CD8-positive, alpha-beta memory T cell (primary cell): Measurements from ENCODE around the gene LRRC74A. TPM values are rescaled to one million over a fixed set of nuclear protein-coding genes. Genes with fewer than 3 reads are reported as not detected.

Experiments used
- CTCF ChIA-PET: fragments of 350-600 bp; sonication (Branson Sonifier 250); formaldehyde crosslinking; loops from one replicate; lab custom pipeline; 2021; ENCODE audit warnings: antibody characterized with exemption; lab: Charles Lee
- POLR2A ChIA-PET: fragments of 350-600 bp; sonication (Branson Sonifier 250); formaldehyde crosslinking; loops from one replicate; lab custom pipeline; 2021; ENCODE audit warnings: antibody characterized with exemption; lab: Charles Lee
- DNase-seq, 5 donors: peaks; one replicate each; pipeline versions ENCODE4 v3.0.0 to v3.0.0-alpha.2; 2020 to 2022; ENCODE audit warnings: mixed read lengths in 1 of 5
- H3K27ac ChIP-seq: one replicate; pipeline ENCODE4 v1.7.0; 2013; ENCODE audit warnings: low read depth, mild to moderate bottlenecking, low read length, moderate library complexity
- H3K27me3 ChIP-seq: 2 replicates; pipeline ENCODE4 v1.7.0; 2013; ENCODE audit warnings: low read length, mild to moderate bottlenecking; ENCODE audit not compliant: insufficient read depth, poor library complexity, severe bottlenecking
- H3K36me3 ChIP-seq: 2 replicates; pipeline ENCODE4 v1.7.0; 2013; ENCODE audit warnings: mild to moderate bottlenecking, low read length, moderate library complexity; ENCODE audit not compliant: insufficient read depth
- H3K4me1 ChIP-seq: 2 replicates; pipeline ENCODE4 v1.7.0; 2013; ENCODE audit warnings: mild to moderate bottlenecking, low read length, moderate library complexity; ENCODE audit not compliant: insufficient read depth
- H3K4me3 ChIP-seq: 2 replicates; pipeline ENCODE4 v1.7.0; 2013; ENCODE audit warnings: mild to moderate bottlenecking, low read length
- H3K9me3 ChIP-seq: 2 replicates; pipeline ENCODE4 v1.7.0; 2013; ENCODE audit warnings: mild to moderate bottlenecking, low read length
- H3K27ac Mint-ChIP-seq, 8 donors: one replicate each; pipeline ENCODE4 v1.8.0; 2020 to 2021; ENCODE audit warnings: mixed read lengths in 8 of 8, mild to moderate bottlenecking in 6 of 8, inconsistent platforms in 3 of 8, moderate library complexity in 3 of 8
- H3K27me3 Mint-ChIP-seq, 2 donors: one replicate each; pipeline ENCODE4 v1.8.0; 2020 to 2021; ENCODE audit warnings: mixed read lengths in 2 of 2, mild to moderate bottlenecking in 1 of 2, moderate library complexity in 1 of 2
- H3K36me3 Mint-ChIP-seq, 3 donors: one replicate each; pipeline ENCODE4 v1.8.0; 2020 to 2021; ENCODE audit warnings: mixed read lengths in 3 of 3, inconsistent platforms in 1 of 3, mild to moderate bottlenecking in 1 of 3
- H3K4me1 Mint-ChIP-seq, 3 donors: one replicate each; pipeline ENCODE4 v1.8.0; 2020 to 2021; ENCODE audit warnings: mixed read lengths in 3 of 3, inconsistent platforms in 1 of 3, mild to moderate bottlenecking in 1 of 3
- H3K4me3 Mint-ChIP-seq, 7 donors: one replicate each; pipeline ENCODE4 v1.8.0; 2020 to 2021; ENCODE audit warnings: mixed read lengths in 7 of 7, mild to moderate bottlenecking in 6 of 7, moderate library complexity in 4 of 7, inconsistent platforms in 2 of 7
- H3K9me3 Mint-ChIP-seq, 5 donors: one replicate each; pipeline ENCODE4 v1.8.0; 2020 to 2022; ENCODE audit warnings: mixed read lengths in 5 of 5, mild to moderate bottlenecking in 3 of 5, moderate library complexity in 2 of 5, inconsistent platforms in 1 of 5
- polyA plus RNA-seq: library from polyadenylated mRNA; unstranded; fragments of 300-500 nt; fragmentation: Illumina TruSeq; gene quantifications from one replicate; pipeline ENCODE4 v1.2.3, GENCODE V29; 2021
- total RNA-seq, 2 experiments: library from RNA; stranded (reverse); gene quantifications; one replicate each; pipeline ENCODE4 v1.2.3, GENCODE V29; 2021

The LRRC74A gene
- total and polyA plus RNA-seq, 3 experiments from 2014 or later = not detected

GRCh38 chr14:76862546-76863282 lies 36.5 kb downstream of the LRRC74A start:
- Histone ChIP-seq H3K4me3 (no peak overlapping the region), H3K36me3 (no peaks in the 10 kb centered on the region), H3K9me3 (no peaks in the 10 kb centered on the region), H3K27me3 (no peaks in the 10 kb centered on the region), H3K27ac (no peak overlapping the region), H3K4me1 (peaks cover 5% of the 10 kb centered on the region)
- Mint-ChIP-seq H3K36me3 (no peaks in the 10 kb centered on the region), H3K9me3 (no peaks in the 10 kb centered on the region), H3K27me3 (peaks cover 11 to 40% of the 10 kb centered on the region in 2 donors), H3K27ac (peak overlapping the region in 2 of 8 donors; percentile 0 to 29), H3K4me1 (peaks cover 4 to 9% (median 7%) of the 10 kb centered on the region in 3 donors), H3K4me3 (no peak overlapping the region)
- DNase-seq = no peak
- ChIA-PET CTCF (interaction anchor here (1.3 to 3.0 kb wide), 2 partner anchors 10 to 191 kb away, joined by 3 to 7 read pairs; no protein-coding TSS in a partner anchor), POLR2A (interaction anchor here (0.6 kb wide), 1 partner anchor 100 kb away, joined by 5 read pairs; no protein-coding TSS in a partner anchor)

- CTCF ChIA-PET = interaction anchor here (1.1 to 3.0 kb wide), 3 partner anchors 9 to 207 kb away, joined by 3 to 7 read pairs (median 6); no protein-coding TSS in a partner anchor
- H3K9me3 ChIP-seq = no peaks in the 10 kb centered on the region
- H3K4me3 Mint-ChIP-seq = peak overlapping the region in 1 of 7 donors; percentile 8
- peak in 1 of 5 donors; percentile 12 for DNase-seq
- no peak overlapping the region for H3K27ac ChIP-seq
- no peaks in the 10 kb centered on the region for H3K9me3 Mint-ChIP-seq
- H3K4me3 ChIP-seq = no peak overlapping the region
- no peak overlapping the region for H3K27ac Mint-ChIP-seq
- H3K4me1 ChIP-seq = peaks cover 14% of the 10 kb centered on the region
- no peaks in the 10 kb centered on the region for H3K36me3 Mint-ChIP-seq
- peaks cover 17 to 49% of the 10 kb centered on the region in 2 donors for H3K27me3 Mint-ChIP-seq
- no peaks in the 10 kb centered on the region for H3K36me3 ChIP-seq
- H3K4me1 Mint-ChIP-seq = peaks cover 7 to 12% (median 11%) of the 10 kb centered on the region in 3 donors
- H3K27me3 ChIP-seq = no peaks in the 10 kb centered on the region
- POLR2A ChIA-PET = no interaction called here
Measured at GRCh38 chr14:76863724-76864407, 37.7 kb downstream of the LRRC74A start.

- H3K4me3 ChIP-seq = no peak overlapping the region
- Mint-ChIP-seq H3K4me1 (peaks cover 7 to 12% (median 11%) of the 10 kb centered on the region in 3 donors), H3K36me3 (no peaks in the 10 kb centered on the region), H3K27ac (no peak overlapping the region), H3K9me3 (no peaks in the 10 kb centered on the region), H3K27me3 (peaks cover 29 to 50% of the 10 kb centered on the region in 2 donors), H3K4me3 (no peak overlapping the region)
- DNase-seq = no peak
- H3K27me3 ChIP-seq = no peaks in the 10 kb centered on the region
- H3K36me3 ChIP-seq = no peaks in the 10 kb centered on the region
- no peak overlapping the region for H3K27ac ChIP-seq
- ChIA-PET POLR2A (interaction anchor here (0.6 kb wide), 1 partner anchor 172 kb away, joined by 3 read pairs; no protein-coding TSS in a partner anchor), CTCF (interaction anchor here (1.0 to 1.5 kb wide), 2 partner anchors 9 to 202 kb away, joined by 3 read pairs; no protein-coding TSS in a partner anchor)
- H3K4me1 ChIP-seq = peaks cover 14% of the 10 kb centered on the region
- H3K9me3 ChIP-seq = no peaks in the 10 kb centered on the region
Measured at GRCh38 chr14:76866456-76866855, 40.2 kb downstream of the LRRC74A start.

- Histone ChIP-seq H3K4me3 (peak overlapping the region; percentile 29), H3K27me3 (no peaks in the 10 kb centered on the region), H3K27ac (no peak overlapping the region), H3K9me3 (no peaks in the 10 kb centered on the region), H3K4me1 (peaks cover 14% of the 10 kb centered on the region), H3K36me3 (no peaks in the 10 kb centered on the region)
- Mint-ChIP-seq H3K9me3 (no peaks in the 10 kb centered on the region), H3K27ac (peak overlapping the region in 1 of 8 donors; percentile 68), H3K27me3 (peaks cover 26 to 42% of the 10 kb centered on the region in 2 donors), H3K4me1 (peaks cover 7 to 12% (median 11%) of the 10 kb centered on the region in 3 donors), H3K36me3 (no peaks in the 10 kb centered on the region), H3K4me3 (peak overlapping the region in 3 of 7 donors; percentile 9 to 74 (median 49))
- ChIA-PET CTCF (interaction anchor here (1.5 to 11.7 kb wide), 2 partner anchors 7 to 202 kb away, joined by 3 to 280 read pairs; no protein-coding TSS in a partner anchor), POLR2A (no interaction called here)
- peak in 1 of 5 donors; percentile 38 for DNase-seq
Measured at GRCh38 chr14:76867516-76868453, 41.6 kb downstream of the LRRC74A start.

GRCh38 chr14:76868454-76869170 lies 42.4 kb downstream of the LRRC74A start:
- DNase-seq = no peak
- Histone ChIP-seq H3K4me3 (no peak overlapping the region), H3K4me1 (peaks cover 14% of the 10 kb centered on the region), H3K27ac (no peak overlapping the region), H3K36me3 (no peaks in the 10 kb centered on the region), H3K9me3 (no peaks in the 10 kb centered on the region), H3K27me3 (no peaks in the 10 kb centered on the region)
- CTCF ChIA-PET = interaction anchor here (1.1 to 11.7 kb wide), 2 partner anchors 201 to 227 kb away, joined by 3 to 280 read pairs; no protein-coding TSS in a partner anchor
- Mint-ChIP-seq H3K4me3 (no peak overlapping the region), H3K4me1 (peaks cover 7 to 12% (median 11%) of the 10 kb centered on the region in 3 donors), H3K27ac (no peak overlapping the region), H3K27me3 (peaks cover 20 to 43% of the 10 kb centered on the region in 2 donors), H3K9me3 (no peaks in the 10 kb centered on the region), H3K36me3 (no peaks in the 10 kb centered on the region)
- POLR2A ChIA-PET = no interaction called here

- DNase-seq = no peak
- Mint-ChIP-seq H3K4me3 (no peak overlapping the region), H3K4me1 (peaks cover 7 to 8% (median 8%) of the 10 kb centered on the region in 3 donors), H3K27ac (peak overlapping the region in 1 of 8 donors; percentile 79), H3K36me3 (no peaks in the 10 kb centered on the region), H3K27me3 (peaks cover 20 to 43% of the 10 kb centered on the region in 2 donors), H3K9me3 (peaks cover 0 to 2% (median 0%) of the 10 kb centered on the region in 5 donors)
- ChIA-PET CTCF (interaction anchor here (1.3 to 11.7 kb wide), 2 partner anchors 200 to 225 kb away, joined by 5 to 280 read pairs; no protein-coding TSS in a partner anchor), POLR2A (no interaction called here)
- H3K4me3 ChIP-seq = no peak overlapping the region
- no peak overlapping the region for H3K27ac ChIP-seq
- no peaks in the 10 kb centered on the region for H3K36me3 ChIP-seq
- peaks cover 14% of the 10 kb centered on the region for H3K4me1 ChIP-seq
- no peaks in the 10 kb centered on the region for H3K27me3 ChIP-seq
- H3K9me3 ChIP-seq = no peaks in the 10 kb centered on the region
Measured at GRCh38 chr14:76870166-76870565, 44.0 kb downstream of the LRRC74A start.
